Activated B cell treated with CpG ODN at 0.5 μM for 24 hours (primary cell): Measurements from ENCODE around the gene CCDC81. TPM values are rescaled to one million over a fixed set of nuclear protein-coding genes. Genes with fewer than 3 reads are reported as not detected.

Source experiments
- ATAC-seq: fragments of 200-7000 bp; cut with Tn5 transposase; one replicate; pipeline ENCODE4 v1.10.0; 2021; ENCODE audit warnings: low read depth, mild to moderate bottlenecking, moderate library complexity
- CTCF ChIA-PET: fragments of 350-600 bp; sonication (Branson Sonifier 250); formaldehyde crosslinking; loops from one replicate; lab custom pipeline; 2021; ENCODE audit warnings: antibody characterized with exemption; lab: Charles Lee
- POLR2A ChIA-PET: fragments of 350-600 bp; sonication (Branson Sonifier 250); formaldehyde crosslinking; loops from one replicate; lab custom pipeline; 2021; ENCODE audit warnings: antibody characterized with exemption; lab: Charles Lee
- DNase-seq: peaks from one replicate; pipeline ENCODE4 v3.0.0; 2022
- H3K27ac Mint-ChIP-seq: one replicate; pipeline ENCODE4 v1.8.0; 2020; ENCODE audit warnings: mixed read lengths
- H3K27me3 Mint-ChIP-seq: one replicate; pipeline ENCODE4 v1.8.0; 2021; ENCODE audit warnings: mixed read lengths
- H3K36me3 Mint-ChIP-seq: one replicate; pipeline ENCODE4 v1.8.0; 2021; ENCODE audit warnings: low read depth, mixed read lengths
- H3K4me1 Mint-ChIP-seq: one replicate; pipeline ENCODE4 v1.8.0; 2021; ENCODE audit warnings: mixed read lengths
- H3K4me3 Mint-ChIP-seq: one replicate; pipeline ENCODE4 v1.8.0; 2020; ENCODE audit warnings: mild to moderate bottlenecking, mixed read lengths
- H3K9me3 Mint-ChIP-seq: one replicate; pipeline ENCODE4 v1.8.0; 2020; ENCODE audit warnings: mixed read lengths
- intact Hi-C: fragments of 100-400 bp; cut with micrococcal nuclease; formaldehyde crosslinking; loops from one replicate; pipeline ENCODE4 v1.15.1; 2024
- total RNA-seq: library from RNA; stranded (reverse); gene quantifications from 2 replicates; pipeline ENCODE4 v1.2.3, GENCODE V29; 2022
- TF ChIP-seq, protein P1 (sequence below): fragments of 200-600 bp; IDR thresholded peaks from one replicate; pipeline ENCODE4 v1.8.0; 2022; ENCODE audit warnings: antibody characterized with exemption, mild to moderate bottlenecking

CCDC81 gene
- total RNA-seq, 1 donor from 2014 or later, result 0.82 TPM

DNA sequence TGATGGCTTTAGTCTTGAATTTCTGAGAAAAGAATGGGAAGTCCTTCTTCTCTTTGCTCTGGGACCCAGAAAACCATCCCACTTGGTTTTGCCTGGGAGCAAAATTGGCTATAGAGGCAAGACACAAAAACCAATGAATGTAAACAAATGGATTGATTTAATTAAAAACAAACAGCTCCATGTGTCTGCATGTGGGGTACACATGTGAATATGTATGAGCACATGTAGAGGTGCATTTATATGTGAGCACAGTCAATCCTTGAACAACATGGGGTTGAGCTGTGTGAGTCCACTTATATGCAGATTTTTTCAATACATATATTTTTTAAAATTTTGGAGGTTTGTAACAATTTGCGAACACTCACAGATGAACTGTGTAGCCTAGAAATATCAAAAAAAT, 87.2 kb downstream of the CCDC81 start:
- ChIA-PET POLR2A (no interaction called here), CTCF (interaction anchor here (1.2 kb wide), 1 partner anchor 147 kb away, joined by 5 read pairs; no protein-coding TSS in a partner anchor)
- Mint-ChIP-seq H3K4me1 (no peaks in the 10 kb centered on the region), H3K4me3 (no peak overlapping the region), H3K27me3 (no peaks in the 10 kb centered on the region), H3K9me3 (no peaks in the 10 kb centered on the region), H3K36me3 (no peaks in the 10 kb centered on the region), H3K27ac (no peak overlapping the region)
- ATAC-seq (no peak), DNase-seq (no peak)
- TF ChIP-seq, protein P1, sequence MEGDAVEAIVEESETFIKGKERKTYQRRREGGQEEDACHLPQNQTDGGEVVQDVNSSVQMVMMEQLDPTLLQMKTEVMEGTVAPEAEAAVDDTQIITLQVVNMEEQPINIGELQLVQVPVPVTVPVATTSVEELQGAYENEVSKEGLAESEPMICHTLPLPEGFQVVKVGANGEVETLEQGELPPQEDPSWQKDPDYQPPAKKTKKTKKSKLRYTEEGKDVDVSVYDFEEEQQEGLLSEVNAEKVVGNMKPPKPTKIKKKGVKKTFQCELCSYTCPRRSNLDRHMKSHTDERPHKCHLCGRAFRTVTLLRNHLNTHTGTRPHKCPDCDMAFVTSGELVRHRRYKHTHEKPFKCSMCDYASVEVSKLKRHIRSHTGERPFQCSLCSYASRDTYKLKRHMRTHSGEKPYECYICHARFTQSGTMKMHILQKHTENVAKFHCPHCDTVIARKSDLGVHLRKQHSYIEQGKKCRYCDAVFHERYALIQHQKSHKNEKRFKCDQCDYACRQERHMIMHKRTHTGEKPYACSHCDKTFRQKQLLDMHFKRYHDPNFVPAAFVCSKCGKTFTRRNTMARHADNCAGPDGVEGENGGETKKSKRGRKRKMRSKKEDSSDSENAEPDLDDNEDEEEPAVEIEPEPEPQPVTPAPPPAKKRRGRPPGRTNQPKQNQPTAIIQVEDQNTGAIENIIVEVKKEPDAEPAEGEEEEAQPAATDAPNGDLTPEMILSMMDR, result no peak
- intact Hi-C loops, result no loop called here

DNA sequence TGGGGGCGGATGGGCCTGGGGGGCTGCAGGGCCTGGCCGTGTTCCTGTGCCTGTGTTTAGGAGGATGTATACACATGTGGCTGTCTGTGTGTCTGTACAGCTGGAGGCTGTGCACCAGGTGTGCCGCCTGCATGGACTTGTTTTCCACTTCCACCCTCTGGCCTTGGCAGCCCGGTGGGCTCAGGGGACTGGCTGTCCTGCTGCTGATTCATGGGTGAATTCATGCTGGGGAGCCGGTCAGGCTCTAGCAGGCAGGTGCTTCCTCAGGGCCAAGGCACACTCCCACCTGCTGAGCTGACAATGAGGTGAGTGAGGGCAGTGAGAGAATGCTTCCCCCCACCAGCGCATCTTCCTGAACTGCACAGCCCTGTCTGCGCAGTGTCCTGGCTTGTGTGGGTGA, 88.4 kb downstream of the CCDC81 start:
- Mint-ChIP-seq H3K4me1 (no peaks in the 10 kb centered on the region), H3K36me3 (no peaks in the 10 kb centered on the region)
- no peak for ATAC-seq

DNA sequence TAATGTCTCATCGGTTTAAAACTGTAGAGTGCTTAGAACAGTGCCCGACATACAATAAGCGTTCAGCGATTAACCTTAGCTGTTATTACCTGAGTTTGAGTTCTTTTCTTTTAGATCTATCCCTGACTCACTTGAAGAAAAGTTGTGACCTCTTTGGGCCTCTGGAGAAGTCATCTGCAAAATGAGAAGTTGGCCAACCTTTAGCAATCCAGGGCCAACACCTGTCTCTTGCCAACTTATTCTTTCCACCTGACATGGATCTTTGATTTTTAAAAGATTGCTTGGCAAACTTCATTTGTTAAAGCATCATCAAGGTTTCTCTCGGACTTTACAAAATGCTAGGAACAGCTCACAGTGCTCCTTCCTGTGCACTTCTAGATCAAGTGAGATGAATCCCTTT, 89.3 kb downstream of the CCDC81 start:
- H3K36me3 Mint-ChIP-seq, result no peaks in the 10 kb centered on the region

More for the DNA sequence above, 88.4 kb downstream of the CCDC81 start:
- TF ChIP-seq, protein P1, result no peak
- Mint-ChIP-seq H3K27me3 (no peaks in the 10 kb centered on the region), H3K9me3 (no peaks in the 10 kb centered on the region), H3K27ac (no peak overlapping the region), H3K4me3 (no peak overlapping the region)
- intact Hi-C loops, result no loop called here
- CTCF ChIA-PET, result no interaction called here
- DNase-seq, result no peak
- POLR2A ChIA-PET, result no interaction called here

DNA sequence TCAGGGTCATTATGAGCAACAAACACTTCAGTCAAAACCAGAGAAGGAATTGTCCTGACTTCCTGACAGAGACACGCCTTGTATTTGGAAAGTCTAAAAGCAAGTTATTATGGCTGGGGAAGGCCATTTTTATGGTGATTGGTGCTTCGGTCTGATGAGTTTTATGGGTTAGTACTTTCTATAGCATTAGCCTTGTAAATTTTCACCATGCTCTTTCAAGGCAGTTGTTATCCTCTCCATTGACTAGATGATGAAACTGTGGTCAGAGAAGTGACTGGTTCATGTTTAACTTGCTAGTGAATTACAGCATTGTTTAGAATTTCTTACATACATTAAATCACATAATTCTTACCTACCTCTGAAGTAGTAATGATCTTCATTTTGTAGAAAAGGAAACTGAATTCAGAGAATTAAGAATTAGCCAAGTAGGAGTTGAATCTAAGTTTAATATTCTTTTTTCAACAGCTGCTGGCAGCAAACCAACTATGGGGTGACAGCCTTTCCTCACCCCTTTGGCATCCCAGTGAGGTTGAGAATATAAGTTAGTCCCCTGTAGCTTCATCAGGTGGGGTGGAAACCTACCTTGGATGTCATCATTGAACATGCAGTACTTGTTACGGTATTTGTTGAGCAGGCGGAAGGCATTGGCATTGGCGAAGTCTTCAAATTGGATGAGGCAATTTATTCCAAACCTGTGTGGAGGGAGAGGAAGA, 90.0 kb downstream of the CCDC81 start:
- ChIA-PET POLR2A (no interaction called here), CTCF (interaction anchor here (0.8 kb wide), 1 partner anchor 8 kb away, joined by 3 read pairs; no protein-coding TSS in a partner anchor)
- Mint-ChIP-seq H3K27me3 (no peaks in the 10 kb centered on the region), H3K27ac (no peak overlapping the region), H3K4me1 (no peaks in the 10 kb centered on the region), H3K4me3 (no peak overlapping the region), H3K9me3 (no peaks in the 10 kb centered on the region), H3K36me3 (no peaks in the 10 kb centered on the region)
- DNase-seq (no peak), ATAC-seq (no peak)
- intact Hi-C loops, result no loop called here
- TF ChIP-seq, protein P1, result no peak

More for the DNA sequence above, 89.3 kb downstream of the CCDC81 start:
- Mint-ChIP-seq H3K27ac (no peak overlapping the region), H3K4me1 (no peaks in the 10 kb centered on the region), H3K27me3 (no peaks in the 10 kb centered on the region), H3K9me3 (no peaks in the 10 kb centered on the region), H3K4me3 (no peak overlapping the region)
- DNase-seq (no peak), ATAC-seq (no peak)
- CTCF ChIA-PET, result no interaction called here
- TF ChIP-seq, protein P1, result no peak
- intact Hi-C loops, result no loop called here
- POLR2A ChIA-PET, result no interaction called here

DNA sequence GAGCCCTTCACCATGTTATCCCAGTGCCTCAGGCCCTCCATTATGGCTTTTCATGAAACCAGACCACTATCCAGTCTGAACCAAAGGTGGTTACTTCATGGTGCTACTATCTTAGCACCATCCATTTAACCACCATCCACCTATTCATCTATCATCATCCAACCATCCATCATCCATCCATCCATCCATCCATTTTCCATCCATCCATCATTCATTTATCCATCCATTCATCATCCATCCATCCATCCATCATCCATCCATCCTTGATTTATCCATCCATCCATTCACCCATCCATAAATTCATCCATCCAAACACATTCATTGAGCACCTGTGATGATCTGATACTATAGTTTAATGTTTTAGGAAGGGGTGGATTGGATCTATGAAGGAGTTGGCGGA, 93.5 kb downstream of the CCDC81 start:
- ATAC-seq, result no peak
- DNase-seq, result no peak
- TF ChIP-seq, protein P1, result no peak
- Mint-ChIP-seq H3K27ac (no peak overlapping the region), H3K36me3 (no peaks in the 10 kb centered on the region), H3K4me3 (no peak overlapping the region), H3K9me3 (no peaks in the 10 kb centered on the region), H3K27me3 (no peaks in the 10 kb centered on the region), H3K4me1 (no peaks in the 10 kb centered on the region)
- POLR2A ChIA-PET, result no interaction called here
- CTCF ChIA-PET, result no interaction called here
- intact Hi-C loops, result no loop called here
